Keratinocyte (primary cell): ENCODE results near the gene NLRC5.

Experiments
- EZH2 ChIP-seq: IDR thresholded peaks from one replicate; pipeline ENCODE4 v1.6.1; 2012; ENCODE audit warnings: inconsistent platforms, mild to moderate bottlenecking, low read length, moderate library complexity
- TF ChIP-seq, protein P1 (sequence below), 3 experiments: IDR thresholded peaks in 1 of 3; conservative IDR thresholded peaks in 1 of 3; optimal IDR thresholded peaks in 1 of 3; 2 replicates in 2 of 3; 3 replicates in 1 of 3; pipeline versions ENCODE3 to v1.5.1; 2011; ENCODE audit warnings: low read length in 3 of 3, mild to moderate bottlenecking in 3 of 3, moderate library complexity in 2 of 3, control low read depth in 1 of 3, inconsistent platforms in 1 of 3; ENCODE audit not compliant: insufficient read depth in 2 of 3; ENCODE audit errors: extremely low read depth in 1 of 3

- TF ChIP-seq EZH2 = no peak
- TF ChIP-seq, protein P1, sequence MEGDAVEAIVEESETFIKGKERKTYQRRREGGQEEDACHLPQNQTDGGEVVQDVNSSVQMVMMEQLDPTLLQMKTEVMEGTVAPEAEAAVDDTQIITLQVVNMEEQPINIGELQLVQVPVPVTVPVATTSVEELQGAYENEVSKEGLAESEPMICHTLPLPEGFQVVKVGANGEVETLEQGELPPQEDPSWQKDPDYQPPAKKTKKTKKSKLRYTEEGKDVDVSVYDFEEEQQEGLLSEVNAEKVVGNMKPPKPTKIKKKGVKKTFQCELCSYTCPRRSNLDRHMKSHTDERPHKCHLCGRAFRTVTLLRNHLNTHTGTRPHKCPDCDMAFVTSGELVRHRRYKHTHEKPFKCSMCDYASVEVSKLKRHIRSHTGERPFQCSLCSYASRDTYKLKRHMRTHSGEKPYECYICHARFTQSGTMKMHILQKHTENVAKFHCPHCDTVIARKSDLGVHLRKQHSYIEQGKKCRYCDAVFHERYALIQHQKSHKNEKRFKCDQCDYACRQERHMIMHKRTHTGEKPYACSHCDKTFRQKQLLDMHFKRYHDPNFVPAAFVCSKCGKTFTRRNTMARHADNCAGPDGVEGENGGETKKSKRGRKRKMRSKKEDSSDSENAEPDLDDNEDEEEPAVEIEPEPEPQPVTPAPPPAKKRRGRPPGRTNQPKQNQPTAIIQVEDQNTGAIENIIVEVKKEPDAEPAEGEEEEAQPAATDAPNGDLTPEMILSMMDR (optimal IDR thresholded peaks at IDR 0.05 in 1 of 3, IDR thresholded peaks at IDR 0.05 in 1 of 3, conservative IDR thresholded peaks at IDR 0.05 in 1 of 3; ENCODE audit: extremely low read depth in 1 of 3, insufficient read depth in 2 of 3, low read length in 3 of 3) = no peak
These were observed 121.6 kb downstream of the NLRC5 start for GRCh38 chr16:57110937-57111336.
